Osteoblast (primary cell): ENCODE data around the gene SYT9. TPM values are rescaled to one million over a fixed set of nuclear protein-coding genes. Genes with fewer than 3 reads are reported as not detected.

Experiments used
- DNase-seq: peaks from one replicate; pipeline ENCODE4 v3.0.0; 2011; ENCODE audit warnings: low spot score, mixed read lengths; ENCODE audit not compliant: insufficient read length; ENCODE audit errors: missing footprints
- H2AFZ ChIP-seq: 2 replicates; pipeline ENCODE4 v1.6.0; 2011; ENCODE audit warnings: mild to moderate bottlenecking, low read length
- H3K27ac ChIP-seq: 2 replicates; pipeline ENCODE4 v1.5.1; 2011; ENCODE audit warnings: mild to moderate bottlenecking, low read depth, low read length, moderate library complexity
- H3K27me3 ChIP-seq: 2 replicates; pipeline ENCODE4 v1.6.0; 2012; ENCODE audit warnings: mild to moderate bottlenecking, control low read depth, inconsistent platforms, low read length, moderate library complexity; ENCODE audit not compliant: insufficient read depth
- H3K36me3 ChIP-seq: 2 replicates; pipeline ENCODE4 v1.5.1; 2011; ENCODE audit warnings: mild to moderate bottlenecking, low read length, control low read depth, moderate library complexity; ENCODE audit not compliant: insufficient read depth
- H3K4me1 ChIP-seq: 2 replicates; pipeline ENCODE4 v1.5.1; 2011; ENCODE audit warnings: mild to moderate bottlenecking, low read length, control low read depth, moderate library complexity; ENCODE audit not compliant: insufficient read depth
- H3K4me2 ChIP-seq: 2 replicates; pipeline ENCODE4 v1.6.0; 2011; ENCODE audit warnings: mild to moderate bottlenecking, low read length; ENCODE audit not compliant: insufficient read depth
- H3K4me3 ChIP-seq: fragments of 200-600 bp; sonication (generic); 3 replicates; pipeline ENCODE4 v1.5.1; 2012; ENCODE audit warnings: mild to moderate bottlenecking, low read length, inconsistent platforms; ENCODE audit not compliant: insufficient read depth
- H3K79me2 ChIP-seq: 2 replicates; pipeline ENCODE4 v1.6.0; 2012; ENCODE audit warnings: mild to moderate bottlenecking, low read length, control low read depth, inconsistent platforms; ENCODE audit not compliant: insufficient read depth
- H3K9me3 ChIP-seq: 2 replicates; pipeline ENCODE4 v1.5.1; 2011; ENCODE audit warnings: low read depth, low read length, control low read depth
- H4K20me1 ChIP-seq: 2 replicates; pipeline ENCODE4 v1.6.0; 2012; ENCODE audit warnings: mild to moderate bottlenecking, low read length, control low read depth; ENCODE audit not compliant: insufficient read depth
- total RNA-seq: library from RNA; depleted of rRNA; stranded (reverse); fragments of >200 nt; gene quantifications from 2 replicates; pipeline ENCODE4 v1.2.3, GENCODE V29; 2012
- TF ChIP-seq, protein P1 (sequence below): IDR thresholded peaks from 2 replicates; pipeline ENCODE4 v1.5.1; 2011; ENCODE audit warnings: mild to moderate bottlenecking, low read depth, low read length, moderate library complexity; ENCODE audit errors: extremely low read depth

The SYT9 gene
- total RNA-seq, 1 donor = not detected

DNA sequence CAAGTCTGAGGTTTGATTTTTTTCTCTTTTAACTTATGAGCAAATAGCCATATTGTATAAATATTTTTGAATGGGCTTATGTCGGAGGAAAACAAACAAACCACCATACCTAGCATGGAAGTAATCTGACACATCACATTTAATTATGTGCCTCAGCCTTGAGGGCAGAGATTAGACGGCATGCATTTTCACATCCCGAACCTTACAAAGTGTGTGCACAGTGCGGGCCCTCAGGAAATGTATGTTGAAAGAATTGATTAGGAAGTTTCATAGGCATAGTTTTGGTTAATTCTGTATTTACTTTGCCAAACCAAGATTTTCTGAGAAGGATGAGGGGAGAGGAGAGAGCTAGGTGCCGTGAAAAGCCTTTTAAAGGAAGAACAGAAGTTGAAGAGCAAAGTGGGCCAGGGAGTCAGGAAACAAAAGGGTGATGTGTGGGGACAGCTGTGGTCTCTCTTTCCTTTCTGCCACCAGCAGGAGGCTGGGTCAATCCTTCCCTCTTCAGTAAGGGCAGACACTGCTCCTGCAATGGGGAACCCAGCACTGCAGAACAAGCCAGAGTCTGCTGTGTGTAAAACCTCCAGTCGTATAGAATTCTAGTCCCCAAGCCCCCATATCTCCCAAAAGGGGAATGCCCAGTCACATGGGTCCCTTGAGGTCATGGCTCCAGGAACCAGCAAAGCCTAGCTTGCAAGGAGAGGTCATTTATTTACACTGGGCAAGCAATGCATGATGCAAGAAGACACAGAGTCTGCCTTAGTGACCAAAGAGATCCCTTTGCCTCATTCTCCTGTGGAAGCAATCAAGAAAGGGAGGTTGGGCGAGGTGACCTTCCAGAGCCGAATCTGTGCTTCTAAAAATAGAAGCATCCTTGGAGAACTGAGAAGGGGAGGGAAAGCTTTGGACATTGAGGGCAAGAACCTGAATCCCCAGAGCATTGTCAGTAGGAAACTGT is 162.5 kb downstream of the SYT9 start:
- Histone ChIP-seq H3K27me3 (no peaks in the 10 kb centered on the region), H3K27ac (no peak overlapping the region), H2AFZ (no peak overlapping the region), H3K4me1 (no peaks in the 10 kb centered on the region), H3K36me3 (no peaks in the 10 kb centered on the region), H3K4me3 (no peak overlapping the region), H3K4me2 (no peak overlapping the region), H3K9me3 (no peaks in the 10 kb centered on the region), H3K79me2 (no peaks in the 10 kb centered on the region), H4K20me1 (no peaks in the 10 kb centered on the region)
- DNase-seq = no peak
- TF ChIP-seq, protein P1, sequence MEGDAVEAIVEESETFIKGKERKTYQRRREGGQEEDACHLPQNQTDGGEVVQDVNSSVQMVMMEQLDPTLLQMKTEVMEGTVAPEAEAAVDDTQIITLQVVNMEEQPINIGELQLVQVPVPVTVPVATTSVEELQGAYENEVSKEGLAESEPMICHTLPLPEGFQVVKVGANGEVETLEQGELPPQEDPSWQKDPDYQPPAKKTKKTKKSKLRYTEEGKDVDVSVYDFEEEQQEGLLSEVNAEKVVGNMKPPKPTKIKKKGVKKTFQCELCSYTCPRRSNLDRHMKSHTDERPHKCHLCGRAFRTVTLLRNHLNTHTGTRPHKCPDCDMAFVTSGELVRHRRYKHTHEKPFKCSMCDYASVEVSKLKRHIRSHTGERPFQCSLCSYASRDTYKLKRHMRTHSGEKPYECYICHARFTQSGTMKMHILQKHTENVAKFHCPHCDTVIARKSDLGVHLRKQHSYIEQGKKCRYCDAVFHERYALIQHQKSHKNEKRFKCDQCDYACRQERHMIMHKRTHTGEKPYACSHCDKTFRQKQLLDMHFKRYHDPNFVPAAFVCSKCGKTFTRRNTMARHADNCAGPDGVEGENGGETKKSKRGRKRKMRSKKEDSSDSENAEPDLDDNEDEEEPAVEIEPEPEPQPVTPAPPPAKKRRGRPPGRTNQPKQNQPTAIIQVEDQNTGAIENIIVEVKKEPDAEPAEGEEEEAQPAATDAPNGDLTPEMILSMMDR = no peak

DNA sequence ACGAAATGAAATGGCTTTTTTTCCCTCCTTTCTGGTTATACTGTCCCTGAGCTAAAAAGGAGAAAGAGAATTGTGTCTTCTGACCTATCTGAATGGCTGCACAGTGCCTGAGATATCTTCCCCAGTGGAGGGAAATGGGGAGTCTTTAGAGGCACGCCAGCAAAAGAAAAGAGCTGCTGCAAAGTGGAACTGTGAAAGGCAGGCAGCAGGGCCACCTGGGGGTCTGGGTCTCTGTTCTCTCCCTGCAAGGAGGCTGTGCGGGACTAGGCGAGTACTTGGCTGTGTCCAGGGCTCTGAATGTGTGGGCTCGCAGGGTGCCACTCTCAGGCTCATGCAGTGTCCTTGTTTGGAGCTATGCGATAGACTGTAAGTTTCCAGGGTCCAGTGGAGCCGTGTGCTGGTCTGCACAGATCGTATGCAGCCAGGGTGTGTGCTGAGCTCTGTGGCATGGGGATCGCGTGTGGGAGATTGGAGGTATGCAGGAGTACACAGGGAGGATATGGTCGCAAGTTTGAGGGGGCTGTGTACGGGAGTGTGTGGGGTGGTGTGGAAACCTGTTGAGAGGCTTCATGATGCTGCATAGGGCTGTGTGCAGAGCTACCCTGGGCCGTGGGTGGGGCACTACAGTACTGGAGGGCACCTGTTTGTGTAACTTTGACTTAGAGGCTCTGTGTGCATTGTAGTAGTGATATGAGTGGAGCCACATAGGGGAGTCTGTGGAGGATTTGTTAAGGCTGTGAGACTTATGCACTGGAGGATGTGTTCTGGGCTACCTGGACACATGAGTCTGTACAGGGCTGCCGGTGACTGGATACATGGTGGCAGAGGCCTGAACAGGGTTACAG is 163.5 kb downstream of the SYT9 start:
- no peaks in the 10 kb centered on the region for H3K36me3 ChIP-seq
- no peak overlapping the region for H3K4me2 ChIP-seq
- TF ChIP-seq, protein P1 = no peak

DNA sequence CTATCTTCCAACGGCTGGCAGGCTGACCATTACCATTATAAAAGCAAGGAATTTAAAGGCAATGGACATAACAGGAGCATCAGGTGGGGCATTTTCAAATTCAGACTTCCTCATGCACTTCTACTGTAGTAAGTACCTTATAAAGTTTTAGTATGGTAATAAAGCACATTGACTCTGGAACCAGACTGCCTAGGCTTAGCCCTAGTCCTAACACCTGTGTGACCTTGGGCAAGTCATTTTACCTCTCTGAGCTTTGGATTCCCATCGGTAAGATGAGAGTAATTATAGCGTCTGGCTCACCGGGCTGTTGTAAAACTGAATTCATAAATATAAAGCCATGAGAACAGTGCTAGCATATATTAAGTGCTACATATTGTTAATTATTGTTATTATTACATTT is 164.4 kb downstream of the SYT9 start:
- H3K36me3 ChIP-seq = no peaks in the 10 kb centered on the region
- no peak for DNase-seq
- no peak overlapping the region for H3K4me3 ChIP-seq
- H3K27ac ChIP-seq = no peak overlapping the region
- H3K4me1 ChIP-seq = no peaks in the 10 kb centered on the region
- H2AFZ ChIP-seq = no peak overlapping the region
- H4K20me1 ChIP-seq = no peaks in the 10 kb centered on the region
- H3K27me3 ChIP-seq = no peaks in the 10 kb centered on the region
- no peaks in the 10 kb centered on the region for H3K79me2 ChIP-seq
- H3K4me2 ChIP-seq = no peak overlapping the region
- H3K9me3 ChIP-seq = no peaks in the 10 kb centered on the region
- TF ChIP-seq, protein P1 = no peak

More for the DNA sequence above, 163.5 kb downstream of the SYT9 start:
- no peak overlapping the region for H3K27ac ChIP-seq
- H2AFZ ChIP-seq = no peak overlapping the region
- no peaks in the 10 kb centered on the region for H4K20me1 ChIP-seq
- H3K9me3 ChIP-seq = no peaks in the 10 kb centered on the region
- H3K79me2 ChIP-seq = no peaks in the 10 kb centered on the region
- no peak for DNase-seq
- no peaks in the 10 kb centered on the region for H3K27me3 ChIP-seq
- no peaks in the 10 kb centered on the region for H3K4me1 ChIP-seq
- no peak overlapping the region for H3K4me3 ChIP-seq

DNA sequence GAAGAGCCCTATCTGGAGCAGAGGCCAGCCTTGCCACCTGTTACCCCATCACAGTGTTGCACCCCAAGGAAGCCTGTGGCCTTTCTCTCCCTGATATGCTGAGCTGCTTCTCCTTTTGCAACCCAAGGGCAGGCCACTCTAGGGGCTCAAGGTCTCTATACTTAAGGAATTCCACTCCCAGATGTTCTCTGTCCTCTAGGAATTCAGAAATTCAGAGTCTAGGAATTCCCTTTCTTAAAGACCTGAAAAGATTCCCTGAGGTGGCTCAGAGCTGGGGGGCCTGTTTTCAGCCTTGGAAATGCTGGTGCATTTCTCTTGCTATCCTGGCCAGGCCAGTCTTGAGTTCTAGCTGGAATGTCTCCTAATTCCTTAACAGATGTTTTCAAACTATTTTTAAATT is 165.6 kb downstream of the SYT9 start:
- H3K4me1 ChIP-seq = no peaks in the 10 kb centered on the region

More for the DNA sequence above, 165.6 kb downstream of the SYT9 start:
- Histone ChIP-seq H3K9me3 (no peaks in the 10 kb centered on the region), H3K79me2 (no peaks in the 10 kb centered on the region), H2AFZ (no peak overlapping the region), H3K36me3 (no peaks in the 10 kb centered on the region), H3K4me3 (no peak overlapping the region), H3K4me2 (no peak overlapping the region), H4K20me1 (no peaks in the 10 kb centered on the region), H3K27ac (no peak overlapping the region), H3K27me3 (no peaks in the 10 kb centered on the region)
- no peak for DNase-seq
- TF ChIP-seq, protein P1 = no peak
